ENCODE results near the gene PALB2.
"Not testable (repeated sequence)": the region's sequence is repeated elsewhere in the genome, so short reads cannot be mapped to it uniquely, and the experiment has no call there.

The PALB2 gene

GRCh38 chr16:23642246-23642774 lies 1.2 kb upstream of the PALB2 start:
- no peak for DNase-seq (ENCODE audit: low spot score)

GRCh38 chr16:23640615-23640930 lies 537 bp downstream of the PALB2 start:
- DNase-seq (ENCODE audit: low spot score), result peak; percentile 17

- DNase-seq (ENCODE audit: low spot score), result no peak
Observed at GRCh38 chr16:23635958-23636357, 5.2 kb downstream of the PALB2 start.

GRCh38 chr16:23634461-23635036 lies 6.6 kb downstream of the PALB2 start:
- no peak for DNase-seq (ENCODE audit: low spot score)

GRCh38 chr16:23631874-23632273 lies 9.2 kb downstream of the PALB2 start:
- DNase-seq (ENCODE audit: low spot score), result not testable (repeated sequence)

GRCh38 chr16:23629516-23629915 lies 11.6 kb downstream of the PALB2 start:
- no peak for DNase-seq (ENCODE audit: low spot score)

- DNase-seq (ENCODE audit: low spot score), result no peak
Observed at GRCh38 chr16:23624092-23624491, 17.0 kb downstream of the PALB2 start.

GRCh38 chr16:23615805-23616204 lies 25.3 kb downstream of the PALB2 start:
- no peak for DNase-seq (ENCODE audit: low spot score)

GRCh38 chr16:23611936-23612335 lies 29.2 kb downstream of the PALB2 start:
- DNase-seq (ENCODE audit: low spot score), result no peak

- DNase-seq (ENCODE audit: low spot score), result not testable (repeated sequence)
Observed at GRCh38 chr16:23610905-23611304, 30.2 kb downstream of the PALB2 start.

- no peak for DNase-seq (ENCODE audit: low spot score)
Observed at GRCh38 chr16:23609929-23610328, 31.2 kb downstream of the PALB2 start.

- DNase-seq (ENCODE audit: low spot score), result no peak
Observed at GRCh38 chr16:23608194-23608593, 32.9 kb downstream of the PALB2 start.

GRCh38 chr16:23607726-23608125 lies 33.4 kb downstream of the PALB2 start:
- no peak for DNase-seq (ENCODE audit: low spot score)

GRCh38 chr16:23597003-23597756 lies 43.9 kb downstream of the PALB2 start:
- DNase-seq (ENCODE audit: low spot score), result no peak

- peak; percentile 95 for DNase-seq (ENCODE audit: low spot score)
Observed at GRCh38 chr16:23595951-23596720, 45.0 kb downstream of the PALB2 start, which contains the start of gene NDUFAB1. NDUFAB1 (minus strand) TSS chr16:23596316; CDS start chr16:23596290, 26 bp downstream.

GRCh38 chr16:23595246-23595950 lies 45.7 kb downstream of the PALB2 start:
- peak; percentile 13 for DNase-seq (ENCODE audit: low spot score)

GRCh38 chr16:23594186-23594585 lies 46.9 kb downstream of the PALB2 start:
- no peak for DNase-seq (ENCODE audit: low spot score)

GRCh38 chr16:23590181-23590580 lies 50.9 kb downstream of the PALB2 start:
- DNase-seq (ENCODE audit: low spot score), result no peak

- DNase-seq (ENCODE audit: low spot score), result peak; percentile 89
Observed at GRCh38 chr16:23587726-23588125, 53.4 kb downstream of the PALB2 start.

- DNase-seq (ENCODE audit: low spot score), result no peak
Observed at GRCh38 chr16:23584186-23585076, 56.7 kb downstream of the PALB2 start.

- not testable (repeated sequence) for DNase-seq (ENCODE audit: low spot score)
Observed at GRCh38 chr16:23583271-23583670, 57.8 kb downstream of the PALB2 start.
